GM12891 (cell line): ENCODE results near the gene EML1.

ENCODE experiments used
- PAX5 ChIP-seq: IDR thresholded peaks from 2 replicates; pipeline ENCODE4 v1.6.1; 2011; ENCODE audit warnings: low read length, moderate library complexity, mild to moderate bottlenecking; ENCODE audit not compliant: insufficient read depth, severe bottlenecking
- POLR2A ChIP-seq: IDR thresholded peaks from 2 replicates; pipeline ENCODE4 v1.6.1; 2011; ENCODE audit warnings: low read depth, low read length, control low read depth
- POLR2AphosphoS5 ChIP-seq: IDR thresholded peaks from 2 replicates; pipeline ENCODE4 v1.6.1; 2011; ENCODE audit warnings: low read depth, low read length, control low read depth
- SPI1 ChIP-seq: IDR thresholded peaks from 2 replicates; pipeline ENCODE4 v1.6.1; 2011; ENCODE audit warnings: low read depth, low read length, control low read depth
- TAF1 ChIP-seq: IDR thresholded peaks from 2 replicates; pipeline ENCODE4 v1.6.1; 2011; ENCODE audit warnings: low read depth, low read length, control low read depth

- no peak for TF ChIP-seq POLR2A
- TF ChIP-seq SPI1: no peak
- no peak for TF ChIP-seq POLR2AphosphoS5
- no peak for TF ChIP-seq TAF1
- TF ChIP-seq PAX5: no peak
Measured at GRCh38 chr14:99972748-99973466, 179.7 kb downstream of the EML1 start.
